GM12878 (cell line): ENCODE results near the gene RFXAP. TPM values are rescaled to one million over a fixed set of nuclear protein-coding genes. Genes with fewer than 3 reads are reported as not detected.

ENCODE experiments used
- ATAC-seq: fragments of 200-7000 bp; cut with Tn5 transposase; 3 replicates; pipeline ENCODE4 v1.9.1; 2020; ENCODE audit warnings: mild to moderate bottlenecking, moderate library complexity
- BruUV-seq: library from RNA; stranded (reverse); fragments of 400-500 nt; replicated peaks from 2 replicates; lab custom pipeline; 2021; lab: Mats Ljungman, UMichigan
- CTCF ChIA-PET: fragments of 300-600 bp; sonication (Branson Sonifier 250); formaldehyde crosslinking; extraction: SDS; loops from one replicate; lab custom pipeline; 2021; ENCODE audit warnings: inconsistent platforms; lab: Yijun Ruan, JAX
- POLR2A ChIA-PET: fragments of 350-600 bp; formaldehyde crosslinking; extraction: SDS; loops from one replicate; lab custom pipeline; 2021; ENCODE audit warnings: inconsistent platforms; lab: Charles Lee
- RAD21 ChIA-PET: fragments of 300-600 bp; sonication (Branson Sonifier 250); formaldehyde crosslinking; loops from one replicate; lab custom pipeline; 2023; ENCODE audit warnings: antibody characterized with exemption; ENCODE audit not compliant: unreplicated experiment; lab: Charles Lee
- SMC1A ChIA-PET: fragments of 300-600 bp; sonication (Branson Sonifier 250); formaldehyde crosslinking; loops from one replicate; lab custom pipeline; 2023; ENCODE audit not compliant: unreplicated experiment, uncharacterized antibody; lab: Charles Lee
- DNase-seq: peaks from one replicate; pipeline ENCODE4 v3.0.0-alpha.2; 2011; ENCODE audit warnings: low read depth, low spot score
- FAIRE-seq: peaks from 3 replicates; lab custom pipeline; 2011; peaks lifted over from hg19 to GRCh38; lab: Jason Lieb, UNC
- H2AFZ ChIP-seq: 2 replicates; pipeline ENCODE4 v1.6.0; 2011; ENCODE audit warnings: low read depth, low read length, control low read depth; ENCODE audit not compliant: control insufficient read depth
- H3K27ac ChIP-seq: 2 replicates; pipeline ENCODE4 v1.5.1; 2011; ENCODE audit warnings: control low read depth; ENCODE audit not compliant: control insufficient read depth, insufficient read depth
- H3K27me3 ChIP-seq, 2 experiments: replicated peaks in 1 of 2; 2 replicates each; pipeline versions ENCODE4 v1.6.0 to v1.6.1; 2011; ENCODE audit warnings: low read length in 1 of 2; ENCODE audit not compliant: control insufficient read depth in 2 of 2, insufficient read depth in 2 of 2
- H3K36me3 ChIP-seq, 2 experiments: 2 replicates each; pipeline ENCODE4 v1.5.1; 2011; ENCODE audit warnings: low read length in 1 of 2; ENCODE audit not compliant: control insufficient read depth in 2 of 2, insufficient read depth in 2 of 2
- H3K4me1 ChIP-seq: 2 replicates; pipeline ENCODE4 v1.6.1; 2011; ENCODE audit warnings: mild to moderate bottlenecking, low read length, moderate library complexity, mixed read lengths; ENCODE audit not compliant: control insufficient read depth, insufficient read depth
- H3K4me2 ChIP-seq: 2 replicates; pipeline ENCODE4 v1.6.0; 2011; ENCODE audit warnings: control low read depth; ENCODE audit not compliant: control insufficient read depth, insufficient read depth
- H3K4me3 ChIP-seq: fragments of 200-600 bp; sonication (generic); 2 replicates; pipeline ENCODE4 v1.5.1; 2016
- H3K79me2 ChIP-seq: 2 replicates; pipeline ENCODE4 v1.6.0; 2011; ENCODE audit warnings: low read length; ENCODE audit not compliant: control insufficient read depth, insufficient read depth
- H3K9ac ChIP-seq: 2 replicates; pipeline ENCODE4 v1.8.0; 2011; ENCODE audit warnings: low read length, control low read depth, mixed read lengths; ENCODE audit not compliant: control insufficient read depth, insufficient read depth
- H3K9me3 ChIP-seq: replicated peaks from 3 replicates; pipeline ENCODE4 v1.5.1; 2011; ENCODE audit warnings: mild to moderate bottlenecking, low read length; ENCODE audit not compliant: control insufficient read depth, insufficient read depth
- H4K20me1 ChIP-seq: 2 replicates; pipeline ENCODE4 v1.6.0; 2011; ENCODE audit not compliant: control insufficient read depth, insufficient read depth
- ASH2L ChIP-seq: fragments of 300-600, 200-600 bp; sonication (generic); IDR thresholded peaks from 2 replicates; pipeline ENCODE4 v1.6.1; 2017; ENCODE audit warnings: low read depth, mild to moderate bottlenecking, borderline replicate concordance
- ATF2 ChIP-seq: IDR thresholded peaks from 2 replicates; pipeline ENCODE4 v1.6.1; 2012; ENCODE audit warnings: low read length, inconsistent platforms
- ATF3 ChIP-seq: IDR thresholded peaks from 2 replicates; pipeline ENCODE4 v1.6.1; 2011; ENCODE audit warnings: low read depth, mild to moderate bottlenecking, low read length, moderate library complexity, borderline replicate concordance; ENCODE audit errors: extremely low read depth
- CBFB ChIP-seq: IDR thresholded peaks from 2 replicates; pipeline ENCODE4 v1.6.1; 2016; ENCODE audit warnings: antibody characterized with exemption, low read depth
- CREM ChIP-seq: IDR thresholded peaks from 2 replicates; pipeline ENCODE4 v1.6.1; 2014; ENCODE audit warnings: antibody characterized with exemption, low read depth
- ETV6 ChIP-seq, 2 experiments: fragments of 450-650 bp in 1 of 2; IDR thresholded peaks in 1 of 2; conservative IDR thresholded peaks in 1 of 2; 2 replicates each; pipeline ENCODE4 v1.6.1; 2014; ENCODE audit warnings: antibody characterized with exemption in 1 of 2, borderline replicate concordance in 1 of 2, low read depth in 1 of 2, mild to moderate bottlenecking in 1 of 2, moderate library complexity in 1 of 2
- FOXK2 ChIP-seq: fragments of 450-650 bp; IDR thresholded peaks from 2 replicates; pipeline ENCODE4 v1.6.1; 2017; ENCODE audit warnings: mild to moderate bottlenecking, moderate library complexity
- KDM1A ChIP-seq: fragments of 200-600 bp; sonication (generic); IDR thresholded peaks from 2 replicates; pipeline ENCODE4 v1.6.1; 2016; ENCODE audit warnings: borderline replicate concordance
- MXI1 ChIP-seq: fragments of 150-350 bp; IDR thresholded peaks from 2 replicates; pipeline ENCODE4 v1.6.1; 2011; ENCODE audit warnings: low read depth, mild to moderate bottlenecking, inconsistent platforms, low read length, improper control_type of control experiment
- RAD51 ChIP-seq: fragments of 450-650 bp; IDR thresholded peaks from 2 replicates; pipeline ENCODE4 v1.6.1; 2016; ENCODE audit warnings: moderate library complexity, mild to moderate bottlenecking, inconsistent platforms
- REST ChIP-seq: IDR thresholded peaks from 2 replicates; pipeline ENCODE4 v1.6.1; 2012; ENCODE audit warnings: mild to moderate bottlenecking, low read depth, low read length
- SREBF2 ChIP-seq: IDR thresholded peaks from 2 replicates; pipeline ENCODE4 v1.6.1; 2012; ENCODE audit warnings: mild to moderate bottlenecking, low read length
- TCF12 ChIP-seq: IDR thresholded peaks from 2 replicates; pipeline ENCODE4 v1.6.1; 2011; ENCODE audit warnings: low read depth, mild to moderate bottlenecking, low read length
- WRNIP1 ChIP-seq: IDR thresholded peaks from 2 replicates; pipeline ENCODE4 v1.6.1; 2011; ENCODE audit warnings: low read depth, low read length, improper control_type of control experiment, borderline replicate concordance
- ZNF384 ChIP-seq: IDR thresholded peaks from 2 replicates; pipeline ENCODE4 v1.6.1; 2012; ENCODE audit warnings: low read depth, mild to moderate bottlenecking, low read length, improper control_type of control experiment, borderline replicate concordance
- in situ Hi-C: fragments of 300-500 bp; cut with MboI; formaldehyde crosslinking; loops from 9 replicates; pipeline ENCODE4 v1.14.3; 2018; ENCODE audit warnings: mixed read lengths
- intact Hi-C: fragments of 100-400 bp; cut with micrococcal nuclease; formaldehyde crosslinking; loops from one replicate; pipeline ENCODE4 v1.14.2; 2022; ENCODE audit not compliant: unreplicated experiment
- polyA plus RNA-seq, 11 experiments: library from polyadenylated mRNA; depleted of rRNA in 4 of 11; unstranded in 6 of 11; stranded (reverse) in 5 of 11; fragments of >200 nt; fragmentation: Nextera tagmentation in 4 of 11; fragmentation: Illumina TruSeq in 1 of 11; extraction: Ambion mirVana in 4 of 11; extraction: Trizol in 1 of 11; gene quantifications; 1 replicate in 1 of 11; 2 replicates in 10 of 11; pipeline versions ENCODE4 v1.2.1 to v1.2.3, GENCODE V29; 2011 to 2016; ENCODE audit warnings: inconsistent platforms in 2 of 11, missing spikeins in 2 of 11, low read depth in 1 of 11
- total RNA-seq, 4 experiments: library from RNA; depleted of rRNA in 3 of 4; stranded (reverse); fragments of >200 nt in 3 of 4; fragmentation: Illumina TruSeq in 1 of 4; extraction: Trizol in 1 of 4; gene quantifications; 2 replicates each; pipeline versions ENCODE4 v1.2.1 to v1.2.3, GENCODE V29; 2013 to 2021

RFXAP gene
- total and polyA plus RNA-seq, 10 of the 15 experiments (the other 5 are each of a cell fraction or from before 2014, with no cell fraction given) = 3.4 to 13.3 (median 7.7) TPM

GRCh38 chr13:36865265-36865664 lies 46.2 kb downstream of the RFXAP start (continued):
- TF ChIP-seq REST (no peak), FOXK2 (no peak), SREBF2 (no peak), ATF3 (no peak), CREM (no peak), RAD51 (no peak), KDM1A (no peak)

GRCh38 chr13:36866232-36866631 lies 47.2 kb downstream of the RFXAP start:
- DNase-seq = no peak
- no peak overlapping the region for H3K27ac ChIP-seq
- no peak overlapping the region for H3K4me2 ChIP-seq
- intact Hi-C loops (no loop called here), in situ Hi-C loops (no loop called here)
- no peak for FAIRE-seq
- no peak overlapping the region for H3K9ac ChIP-seq
- no peak overlapping the region for H2AFZ ChIP-seq
- H3K4me3 ChIP-seq = no peak overlapping the region
- BruUV-seq = no TSS peak
- H3K9me3 ChIP-seq = no peaks in the 10 kb centered on the region
- H3K79me2 ChIP-seq = no peaks in the 10 kb centered on the region
- peaks cover 0 to 2% of the 10 kb centered on the region in 2 experiments; a peak in 2 of 4 replicates for H3K27me3 ChIP-seq
- POLR2A ChIA-PET = no interaction called here
- H3K36me3 ChIP-seq = no peaks in the 10 kb centered on the region
- CTCF ChIA-PET = interaction anchor here (1.0 to 3.9 kb wide), 3 partner anchors 8 to 116 kb away, joined by 3 to 16 read pairs (median 6); no protein-coding TSS in a partner anchor
- no peaks in the 10 kb centered on the region for H3K4me1 ChIP-seq
- H4K20me1 ChIP-seq = no peaks in the 10 kb centered on the region
- RAD21 ChIA-PET = no interaction called here
- ATAC-seq = no peak
- SMC1A ChIA-PET = no interaction called here
- TF ChIP-seq ATF2 = no peak
- TF ChIP-seq MXI1 = no peak
- TF ChIP-seq WRNIP1 = no peak
- TF ChIP-seq ZNF384 = no peak
- no peak for TF ChIP-seq TCF12
- no peak for TF ChIP-seq CBFB
- TF ChIP-seq ASH2L = no peak
- TF ChIP-seq ETV6 (conservative IDR thresholded peaks at IDR 0.05 in 1 of 2, IDR thresholded peaks at IDR 0.05 in 1 of 2; ENCODE audit: borderline replicate concordance in 1 of 2, low read depth in 1 of 2) = no peak
